Astrocyte of the cerebellum (primary cell): ENCODE data around the gene NCOA5.
A peak's percentile ranks its signal among the peaks of the same experiment; 100 is the strongest.

ENCODE experiments used
- DNase-seq: peaks from one replicate; pipeline ENCODE4 v3.0.0-alpha.2; 2011; ENCODE audit warnings: low read depth
- H3K4me3 ChIP-seq: 2 replicates; pipeline ENCODE4 v1.5.1; 2011; ENCODE audit warnings: mild to moderate bottlenecking, low read depth, low read length, moderate library complexity
- CTCF ChIP-seq: IDR thresholded peaks from 2 replicates; pipeline ENCODE4 v1.5.1; 2012; ENCODE audit warnings: low read length, low read depth, moderate library complexity, mild to moderate bottlenecking; ENCODE audit errors: missing control alignments
- in situ Hi-C: cut with HindIII; loops from 2 replicates; pipeline ENCODE4 v1.10.0; 2017; ENCODE audit warnings: low sequenced_read_pairs

The NCOA5 gene

GRCh38 chr20:46089167-46089416, 670 bp downstream of the NCOA5 start:
- TF ChIP-seq CTCF: no peak
- in situ Hi-C loops: no loop called here
- no peak for DNase-seq
- peak overlapping the region; percentile 84 for H3K4me3 ChIP-seq

- in situ Hi-C loops: no loop called here
- peak overlapping the region; percentile 84 for H3K4me3 ChIP-seq
- no peak for TF ChIP-seq CTCF
- DNase-seq: no peak
These were observed 1.2 kb downstream of the NCOA5 start for GRCh38 chr20:46088409-46089166.

- DNase-seq: no peak
- peak; percentile 18 for TF ChIP-seq CTCF
- in situ Hi-C loops: no loop called here
- no peak overlapping the region for H3K4me3 ChIP-seq
These were observed 2.6 kb downstream of the NCOA5 start for GRCh38 chr20:46087161-46087560.

GRCh38 chr20:46085179-46085851, 4.4 kb downstream of the NCOA5 start:
- DNase-seq: no peak
- no peak for TF ChIP-seq CTCF
- no peak overlapping the region for H3K4me3 ChIP-seq
- in situ Hi-C loops: no loop called here

- H3K4me3 ChIP-seq: no peak overlapping the region
- TF ChIP-seq CTCF: no peak
- in situ Hi-C loops: no loop called here
- DNase-seq: no peak
These were observed 5.0 kb downstream of the NCOA5 start for GRCh38 chr20:46084805-46085178.

- in situ Hi-C loops: no loop called here
- TF ChIP-seq CTCF: no peak
- H3K4me3 ChIP-seq: no peak overlapping the region
- DNase-seq: no peak
These were observed 6.2 kb downstream of the NCOA5 start for GRCh38 chr20:46083531-46084061.
